Fibroblast of pulmonary artery (primary cell): ENCODE measurements around the gene DAB1.

Experiments used
- DNase-seq: peaks from one replicate; pipeline ENCODE4 v3.0.0-alpha.2; 2010; ENCODE audit warnings: low read depth
- H3K4me3 ChIP-seq: replicated peaks from 2 replicates; pipeline ENCODE4 v1.5.1; 2011; ENCODE audit warnings: low read depth, mild to moderate bottlenecking, control low read depth, low read length, moderate library complexity
- CTCF ChIP-seq: IDR thresholded peaks from 2 replicates; pipeline ENCODE4 v1.5.1; 2011; ENCODE audit warnings: mild to moderate bottlenecking, control low read depth, low read length, inconsistent platforms; ENCODE audit errors: missing control alignments

Gene DAB1

GRCh38 chr1:57195436-57195941 is 228.4 kb downstream of the DAB1 start:
- TF ChIP-seq CTCF: no peak
- DNase-seq: no peak

DNA sequence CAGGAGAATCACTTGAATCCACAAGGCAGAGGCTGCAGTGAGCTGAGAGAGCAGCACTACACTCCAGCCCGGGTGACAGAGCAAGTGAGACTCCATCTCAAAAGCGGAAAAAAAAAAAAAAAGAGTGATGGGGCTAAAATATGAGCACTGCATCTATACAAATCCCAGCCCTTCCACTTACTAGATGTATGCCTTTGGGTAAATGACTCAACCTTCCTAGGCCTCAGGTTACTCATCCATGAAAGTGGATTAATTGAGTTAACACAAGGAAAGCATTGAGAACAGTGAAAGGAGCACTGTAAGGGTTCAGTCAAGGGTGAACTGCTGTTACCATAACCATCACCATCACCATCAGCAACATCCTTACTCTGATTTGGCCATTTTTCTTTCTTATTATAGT is 231.6 kb downstream of the DAB1 start:
- TF ChIP-seq CTCF: no peak
- no peak for DNase-seq

More at GRCh38 chr1:57195436-57195941, 228.4 kb downstream of the DAB1 start:
- no peak overlapping the region for H3K4me3 ChIP-seq

GRCh38 chr1:57190898-57191297 is 233.0 kb downstream of the DAB1 start:
- DNase-seq: no peak
- no peak overlapping the region for H3K4me3 ChIP-seq
- TF ChIP-seq CTCF: no peak

More for the DNA sequence above, 231.6 kb downstream of the DAB1 start:
- no peak overlapping the region for H3K4me3 ChIP-seq

- TF ChIP-seq CTCF: no peak
- no peak for DNase-seq
- no peak overlapping the region for H3K4me3 ChIP-seq
Observed at GRCh38 chr1:57188168-57188567, 235.7 kb downstream of the DAB1 start.

DNA sequence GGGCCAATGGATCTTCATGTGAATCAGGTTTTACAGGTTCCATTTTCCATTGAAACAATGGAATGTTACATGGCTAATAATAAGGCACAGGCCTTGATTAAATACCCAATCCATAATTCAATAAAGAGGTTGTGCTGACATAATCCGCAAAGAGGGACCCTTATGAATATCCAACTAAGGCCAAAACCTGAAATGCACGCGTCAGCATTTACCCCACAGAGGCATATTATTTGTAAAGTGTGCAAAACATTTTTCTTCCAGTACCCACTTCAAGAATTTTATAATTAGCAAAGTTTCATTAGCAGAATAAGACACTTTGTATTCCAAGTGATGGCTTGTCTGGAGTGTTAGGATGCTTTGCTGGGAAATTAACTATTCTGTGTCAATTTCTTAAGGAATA is 237.4 kb downstream of the DAB1 start:
- no peak for DNase-seq
- TF ChIP-seq CTCF: no peak
- H3K4me3 ChIP-seq: no peak overlapping the region

- no peak overlapping the region for H3K4me3 ChIP-seq
- TF ChIP-seq CTCF: no peak
- DNase-seq: no peak
Observed at GRCh38 chr1:57179001-57179400, 244.9 kb downstream of the DAB1 start.

GRCh38 chr1:57175506-57175905 is 248.4 kb downstream of the DAB1 start:
- no peak for DNase-seq
- no peak for TF ChIP-seq CTCF

More at GRCh38 chr1:57175506-57175905, 248.4 kb downstream of the DAB1 start:
- no peak overlapping the region for H3K4me3 ChIP-seq
